IPS DF 4.7 (cell line): ENCODE data around the gene HLA-B.
"Not testable (repeated sequence)": the region's sequence is repeated elsewhere in the genome, so short reads cannot be mapped to it uniquely, and the experiment has no call there.

Experiments used
- DNase-seq: peaks from one replicate; pipeline ENCODE4 v3.0.0-alpha.2; 2013; ENCODE audit warnings: low spot score; ENCODE audit errors: extremely low read depth

The HLA-B gene

DNA sequence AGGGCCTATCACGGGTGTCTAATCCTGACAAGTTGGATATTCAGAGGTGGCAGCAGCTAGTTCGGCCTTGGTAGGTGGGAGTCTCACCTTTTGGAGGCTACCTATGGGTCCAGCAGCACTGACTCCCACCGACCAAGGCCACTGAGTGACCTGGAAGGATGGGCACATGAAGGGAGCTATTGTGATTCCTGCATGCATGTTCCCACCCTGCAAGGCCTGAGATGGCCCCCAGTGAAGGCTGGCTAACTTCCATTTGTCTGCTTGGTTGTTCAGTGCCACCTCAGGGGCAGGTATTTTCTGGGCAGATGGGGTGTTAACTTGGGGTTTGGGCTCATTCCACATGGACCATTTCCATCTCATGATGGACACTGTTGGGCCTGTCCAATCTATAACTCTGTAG lies 28.1 kb upstream of the HLA-B start:
- no peak for DNase-seq

GRCh38 chr6:31383149-31383548 lies 26.2 kb upstream of the HLA-B start:
- no peak for DNase-seq

- DNase-seq: no peak
These were observed 24.7 kb upstream of the HLA-B start for GRCh38 chr6:31381666-31382065.

DNA sequence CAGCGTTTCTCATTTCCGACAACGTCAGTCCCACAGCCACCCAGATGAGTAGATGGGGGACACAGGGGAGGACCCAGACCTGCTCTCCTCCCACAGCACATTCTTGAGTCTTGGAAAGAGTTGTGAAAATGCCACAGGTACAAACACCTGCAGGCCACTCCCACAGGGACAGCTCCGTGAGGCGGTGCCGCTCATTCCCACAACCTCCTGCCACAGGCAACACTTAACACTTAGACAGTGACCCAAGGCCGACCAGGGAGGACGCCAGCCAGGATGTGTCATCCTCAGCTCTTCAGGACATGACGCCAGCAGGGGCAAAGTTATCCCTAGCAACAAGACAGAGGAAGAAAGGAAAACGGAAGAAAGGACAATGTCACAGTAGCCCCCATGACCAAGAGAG lies 22.9 kb upstream of the HLA-B start:
- DNase-seq: no peak

DNA sequence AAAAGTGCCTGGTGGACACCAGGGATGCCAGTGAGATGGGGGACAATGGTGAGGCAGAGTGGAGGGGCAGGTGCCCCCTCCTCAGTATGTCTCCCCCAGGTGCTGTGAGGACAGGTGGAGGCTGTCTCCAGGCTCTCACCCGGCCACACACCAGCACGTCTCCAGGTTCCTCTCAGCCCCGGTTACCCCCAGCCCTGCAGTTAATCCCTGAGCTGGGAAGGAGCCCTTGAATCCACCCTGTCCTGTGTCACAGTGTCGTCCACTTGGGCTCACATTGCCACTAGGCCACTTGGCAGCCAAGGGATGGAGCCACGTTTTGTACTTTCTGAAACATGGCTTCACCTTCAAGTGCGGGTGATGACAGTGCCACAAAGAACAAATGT lies 21.7 kb upstream of the HLA-B start:
- no peak for DNase-seq

DNA sequence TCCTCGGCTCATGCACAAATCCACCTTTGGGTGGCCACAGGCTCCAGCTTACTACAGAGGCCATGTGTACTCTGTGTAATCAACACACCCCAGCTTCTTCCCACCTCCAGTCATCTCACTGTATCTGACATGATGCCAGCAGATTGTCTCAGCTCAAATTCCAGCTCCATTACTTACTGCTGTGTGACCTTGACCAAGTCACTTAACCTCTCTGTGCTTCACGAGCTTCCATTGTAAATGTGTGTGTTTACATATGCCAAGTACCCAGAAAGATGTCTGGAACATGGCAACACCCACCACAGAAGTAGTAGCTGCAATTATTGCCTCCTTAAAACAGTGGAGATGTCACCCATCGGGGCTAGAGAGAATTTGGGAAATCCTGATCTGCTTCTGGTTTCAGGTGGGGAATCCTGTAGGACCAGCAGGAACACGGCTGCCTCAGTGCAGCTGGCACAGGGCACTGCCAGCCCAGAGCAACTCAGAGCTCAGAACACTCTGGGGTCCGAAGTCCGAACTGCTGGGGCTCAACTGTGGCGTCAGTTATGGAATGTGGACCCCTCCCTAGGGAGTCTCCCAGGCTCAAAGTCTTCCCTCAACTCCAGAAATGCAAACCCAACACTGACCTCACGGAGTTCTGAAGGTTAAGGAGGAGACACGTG lies 21.2 kb upstream of the HLA-B start:
- no peak for DNase-seq

DNA sequence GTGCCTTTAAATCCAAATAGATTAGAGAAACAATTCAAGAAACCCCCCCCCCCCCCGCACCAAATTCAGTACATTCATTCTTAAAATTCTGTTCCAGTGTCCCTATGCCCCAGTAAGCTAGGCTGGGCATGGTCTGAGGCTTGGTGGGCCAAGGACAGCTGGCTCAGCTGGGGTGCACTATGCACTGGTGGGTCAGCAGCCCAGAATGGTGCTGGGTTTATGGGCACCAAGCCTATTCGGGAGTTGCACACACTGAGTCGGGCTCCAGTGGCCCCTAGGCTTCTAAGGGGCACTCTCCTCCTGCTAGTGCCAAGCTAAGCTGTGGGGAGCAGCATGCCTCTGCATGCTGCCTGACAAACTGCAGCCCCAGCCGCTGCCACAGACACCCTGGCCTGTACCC lies 20.1 kb upstream of the HLA-B start:
- DNase-seq: no peak

DNA sequence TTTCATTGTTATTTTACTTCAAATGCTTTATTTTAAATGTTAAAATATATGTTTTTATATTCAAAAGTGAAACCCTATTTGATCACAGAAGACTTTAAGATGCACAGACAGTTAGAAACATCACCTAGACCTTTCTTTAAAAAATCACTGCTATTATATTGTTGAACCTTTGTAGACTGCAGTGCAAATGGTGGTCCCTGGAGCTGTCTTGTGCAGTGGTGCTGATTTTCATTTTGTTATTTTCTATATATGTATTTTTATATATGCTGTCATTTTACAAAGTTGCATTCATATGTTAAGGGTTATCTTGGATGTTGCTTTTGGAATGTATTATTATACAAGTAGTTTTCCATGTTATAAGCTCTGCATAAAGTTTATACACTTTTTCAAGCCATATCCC lies 18.7 kb upstream of the HLA-B start:
- no peak for DNase-seq

GRCh38 chr6:31374118-31374517 lies 17.1 kb upstream of the HLA-B start:
- not testable (repeated sequence) for DNase-seq

DNA sequence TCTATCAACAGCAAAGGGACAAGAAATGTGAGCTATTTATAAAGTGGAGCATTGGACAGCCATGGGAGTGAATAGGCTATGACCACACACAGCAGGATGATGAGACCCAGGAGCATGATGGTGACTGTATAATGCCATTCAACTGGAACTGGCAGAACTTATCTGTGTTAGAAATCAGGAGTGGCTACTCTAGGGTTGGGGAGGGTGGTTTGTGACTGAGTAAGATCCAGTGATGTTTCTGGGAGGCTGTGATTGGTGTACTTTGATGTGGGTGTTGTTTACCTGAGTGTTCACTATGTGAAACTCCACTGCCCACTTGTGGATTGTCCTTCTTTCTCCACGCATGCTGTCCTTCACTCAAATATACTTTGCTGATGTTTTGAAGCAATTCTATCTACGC lies 11.5 kb upstream of the HLA-B start:
- no peak for DNase-seq

- DNase-seq: peak; percentile 90
These were observed 9.9 kb upstream of the HLA-B start for GRCh38 chr6:31366693-31367470.

DNA sequence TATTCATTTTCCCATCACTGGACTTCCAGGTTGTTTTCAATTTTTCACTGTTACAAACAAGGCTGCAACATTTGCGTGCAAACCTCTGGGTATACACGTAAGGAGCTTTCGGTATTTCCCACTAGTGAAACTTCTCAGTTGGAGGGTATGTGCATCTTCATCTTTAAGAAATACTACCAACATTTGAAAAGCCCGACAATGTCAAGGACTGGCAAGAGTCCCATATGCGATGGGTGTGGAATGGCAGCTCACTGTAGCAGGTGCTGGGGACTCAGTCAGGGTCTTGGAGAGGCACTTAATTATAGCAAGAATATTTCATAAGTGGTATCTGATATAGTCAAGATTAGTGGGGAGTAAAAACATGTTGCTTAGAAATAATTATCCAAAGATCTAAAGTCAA lies 8.9 kb upstream of the HLA-B start:
- no peak for DNase-seq

- no peak for DNase-seq
These were observed 6.8 kb upstream of the HLA-B start for GRCh38 chr6:31363811-31364210.

DNA sequence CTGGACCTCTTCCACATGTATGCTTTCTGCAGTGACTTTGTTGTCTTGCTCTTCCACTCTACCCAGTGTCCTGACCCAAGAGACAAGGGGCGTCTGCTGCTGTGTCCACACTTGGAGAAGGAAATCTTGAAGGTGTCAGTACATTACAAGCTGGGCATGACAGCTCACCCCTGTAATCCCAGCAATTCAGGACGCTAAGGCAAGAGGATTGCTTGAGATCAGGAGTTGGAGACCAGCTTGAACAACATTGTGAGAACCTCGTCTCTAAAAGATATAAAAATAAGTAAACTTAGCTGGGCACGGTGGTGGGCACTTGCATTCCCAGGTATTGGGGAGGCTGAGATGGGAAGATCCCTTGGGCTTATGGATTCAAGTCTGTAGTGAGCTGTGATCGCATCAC lies 5.8 kb upstream of the HLA-B start:
- DNase-seq: no peak

DNA sequence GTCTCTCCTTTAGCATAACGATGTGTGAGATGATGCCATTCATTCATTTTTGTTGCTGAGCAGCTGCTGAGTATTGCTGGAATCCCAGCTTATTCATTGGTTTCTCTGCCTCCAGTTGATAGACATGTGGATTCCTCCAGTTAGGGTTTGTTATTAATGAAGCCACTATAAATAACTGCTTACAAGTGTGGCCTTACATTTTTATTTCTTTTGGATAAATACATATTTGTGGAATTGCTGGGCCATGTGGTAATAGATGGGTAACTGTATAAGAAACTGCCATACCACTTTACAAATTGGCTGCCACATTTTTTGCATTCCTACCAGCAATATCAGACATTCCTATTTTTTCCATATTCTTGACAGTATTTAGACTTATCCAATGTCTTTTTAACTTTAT lies 2.6 kb upstream of the HLA-B start:
- no peak for DNase-seq

- no peak for DNase-seq
These were observed 1.3 kb upstream of the HLA-B start for GRCh38 chr6:31358302-31358701.

- no peak for DNase-seq
These were observed 907 bp upstream of the HLA-B start for GRCh38 chr6:31357886-31358285.

DNA sequence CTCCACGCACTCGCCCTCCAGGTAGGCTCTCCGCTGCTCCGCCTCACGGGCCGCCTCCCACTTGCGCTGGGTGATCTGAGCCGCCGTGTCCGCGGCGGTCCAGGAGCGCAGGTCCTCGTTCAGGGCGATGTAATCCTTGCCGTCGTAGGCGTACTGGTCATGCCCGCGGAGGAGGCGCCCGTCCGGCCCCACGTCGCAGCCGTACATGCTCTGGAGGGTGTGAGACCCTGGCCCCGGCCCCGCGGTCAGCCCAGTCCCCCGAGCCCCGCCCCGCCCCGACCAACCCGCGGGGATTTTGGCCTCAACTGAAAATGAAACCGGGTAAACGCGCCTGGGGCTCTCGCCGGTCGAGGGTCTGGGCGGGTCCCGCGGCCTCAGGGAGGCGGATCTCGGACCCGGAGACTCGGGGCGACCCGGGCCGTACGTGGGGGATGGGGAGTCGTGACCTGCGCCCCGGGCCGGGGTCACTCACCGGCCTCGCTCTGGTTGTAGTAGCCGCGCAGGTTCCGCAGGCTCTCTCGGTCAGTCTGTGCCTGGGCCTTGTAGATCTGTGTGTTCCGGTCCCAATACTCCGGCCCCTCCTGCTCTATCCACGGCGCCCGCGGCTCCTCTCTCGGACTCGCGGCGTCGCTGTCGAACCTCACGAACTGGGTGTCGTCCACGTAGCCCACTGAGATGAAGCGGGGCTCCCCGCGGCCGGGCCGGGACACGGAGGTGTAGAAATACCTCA lies 598 bp downstream of the HLA-B start:
- no peak for DNase-seq

GRCh38 chr6:31355583-31355948 lies 1.4 kb downstream of the HLA-B start:
- no peak for DNase-seq

DNA sequence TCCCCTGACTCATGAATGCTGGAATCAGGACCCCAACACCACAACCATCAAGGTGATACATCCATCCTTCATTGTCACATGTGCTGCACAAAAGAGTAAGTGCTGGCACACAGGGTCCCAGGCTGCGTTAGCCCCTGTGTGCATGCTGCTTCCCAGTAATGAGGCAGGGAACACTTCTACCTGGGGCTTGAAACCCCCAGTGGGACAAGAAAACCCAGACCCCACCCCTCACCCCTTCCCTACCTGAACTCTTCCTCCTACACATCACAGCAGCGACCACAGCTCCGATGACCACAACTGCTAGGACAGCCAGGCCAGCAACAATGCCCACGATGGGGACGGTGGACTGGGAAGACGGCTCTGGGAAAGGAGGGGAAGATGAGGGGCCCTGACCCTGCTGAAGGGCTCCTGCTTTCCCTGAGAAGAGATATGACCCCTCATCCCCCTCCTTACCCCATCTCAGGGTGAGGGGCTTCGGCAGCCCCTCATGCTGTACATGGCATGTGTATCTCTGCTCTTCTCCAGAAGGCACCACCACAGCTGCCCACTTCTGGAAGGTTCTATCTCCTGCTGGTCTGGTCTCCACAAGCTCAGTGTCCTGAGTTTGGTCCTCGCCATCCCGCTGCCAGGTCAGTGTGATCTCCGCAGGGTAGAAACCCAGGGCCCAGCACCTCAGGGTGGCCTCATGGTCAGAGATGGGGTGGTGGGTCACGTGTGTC lies 2.0 kb downstream of the HLA-B start:
- no peak for DNase-seq

GRCh38 chr6:31354158-31354863 lies 2.7 kb downstream of the HLA-B start:
- no peak for DNase-seq
